GM18508 (cell line): ENCODE measurements around the gene CIPC.

Experiments
- ATAC-seq: cut with Tn5 transposase; IDR thresholded peaks from one replicate; pipeline ENCODE4 v1.9.1; 2021; ENCODE audit warnings: moderate number of reproducible peaks; ENCODE audit not compliant: insufficient read depth, unreplicated experiment

CIPC gene

GRCh38 chr14:77123381-77124325, 25.6 kb downstream of the CIPC start:
- no peak for ATAC-seq

GRCh38 chr14:77124345-77125280, 26.6 kb downstream of the CIPC start:
- no peak for ATAC-seq

GRCh38 chr14:77125281-77125801, 27.3 kb downstream of the CIPC start:
- no peak for ATAC-seq

- no peak for ATAC-seq
Measured at GRCh38 chr14:77125823-77126325, 27.8 kb downstream of the CIPC start.

- no peak for ATAC-seq
Measured at GRCh38 chr14:77126461-77126990, 28.5 kb downstream of the CIPC start.

GRCh38 chr14:77128414-77128891, 30.4 kb downstream of the CIPC start:
- no peak for ATAC-seq

GRCh38 chr14:77130386-77130785, 32.3 kb downstream of the CIPC start:
- ATAC-seq: no peak

GRCh38 chr14:77131206-77131605, 33.1 kb downstream of the CIPC start:
- ATAC-seq: no peak

- ATAC-seq: no peak
Measured at GRCh38 chr14:77131871-77132486, 33.9 kb downstream of the CIPC start.

- no peak for ATAC-seq
Measured at GRCh38 chr14:77133720-77134338, 35.8 kb downstream of the CIPC start.

- ATAC-seq: no peak
Measured at GRCh38 chr14:77139022-77139421, 41.0 kb downstream of the CIPC start.

- ATAC-seq: no peak
Measured at GRCh38 chr14:77139540-77140358, 41.7 kb downstream of the CIPC start.

GRCh38 chr14:77140359-77141213, 42.5 kb downstream of the CIPC start:
- ATAC-seq: no peak

- ATAC-seq: no peak
Measured at GRCh38 chr14:77141214-77142004, 43.4 kb downstream of the CIPC start, which contains the start of gene ZDHHC22. TSS of gene ZDHHC22 (minus strand) at chr14:77141791. CDS start at chr14:77139738, 2,053 bp downstream.

- no peak for ATAC-seq
Measured at GRCh38 chr14:77142005-77142800, 44.1 kb downstream of the CIPC start.

- no peak for ATAC-seq
Measured at GRCh38 chr14:77143071-77143470, 45.0 kb downstream of the CIPC start.
